Right ventricle myocardium inferior (tissue), 1 donor: Measurements from ENCODE around the gene PBRM1. TPM values are rescaled to one million over a fixed set of nuclear protein-coding genes. Genes with fewer than 3 reads are reported as not detected.
"Not testable (repeated sequence)": the region's sequence is repeated elsewhere in the genome, so short reads cannot be mapped to it uniquely, and the experiment has no call there.

Source experiments
- ATAC-seq: fragments of 200-7000 bp; cut with Tn5 transposase; one replicate; pipeline ENCODE4 v1.9.1; 2020; ENCODE audit warnings: mild to moderate bottlenecking, moderate library complexity
- DNase-seq: peaks from one replicate; pipeline ENCODE4 v3.0.0; 2021; ENCODE audit errors: missing footprints
- intact Hi-C: fragments of 100-400 bp; cut with DNase I; formaldehyde crosslinking; loops from one replicate; pipeline ENCODE4 v1.11.0; 2022
- total RNA-seq: library from RNA; stranded (reverse); fragmentation: NEBNext Ultra II Directional; extraction: Animal tissue kit (Norgen Biotek cat#: 25700); gene quantifications from one replicate; pipeline ENCODE4 v1.2.1, GENCODE V29; 2021
- donor health status: DM: no; HTN: yes; CAD: no; lungs with severe emphysema.

PBRM1 gene
- total RNA-seq, 1 donor from 2014 or later, result 45.3 TPM

DNA sequence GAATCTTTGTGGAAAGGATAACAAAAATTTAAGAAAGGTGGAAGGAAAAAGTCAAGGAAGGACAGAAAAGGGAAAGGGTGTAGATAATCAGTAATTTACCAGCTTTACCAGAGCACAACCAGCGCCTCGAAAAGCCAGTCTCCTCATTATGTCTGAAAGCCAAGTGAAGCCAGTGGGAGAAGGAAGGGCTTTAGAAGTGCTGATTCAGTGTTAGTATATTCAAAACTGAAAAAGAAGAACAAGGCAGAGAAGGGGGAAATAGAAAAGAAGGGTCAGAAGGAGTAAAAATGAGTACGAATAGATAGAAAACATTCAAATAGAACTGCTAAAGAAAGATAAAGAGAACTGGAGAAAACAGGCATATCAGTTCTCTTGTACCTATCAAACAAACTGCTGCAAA lies 4.1 kb downstream of the PBRM1 start:
- intact Hi-C loops, result loop anchor here (5.0 kb wide), 1 partner anchor 209 kb away; no protein-coding TSS in a partner anchor
- no peak for DNase-seq
- no peak for ATAC-seq

DNA sequence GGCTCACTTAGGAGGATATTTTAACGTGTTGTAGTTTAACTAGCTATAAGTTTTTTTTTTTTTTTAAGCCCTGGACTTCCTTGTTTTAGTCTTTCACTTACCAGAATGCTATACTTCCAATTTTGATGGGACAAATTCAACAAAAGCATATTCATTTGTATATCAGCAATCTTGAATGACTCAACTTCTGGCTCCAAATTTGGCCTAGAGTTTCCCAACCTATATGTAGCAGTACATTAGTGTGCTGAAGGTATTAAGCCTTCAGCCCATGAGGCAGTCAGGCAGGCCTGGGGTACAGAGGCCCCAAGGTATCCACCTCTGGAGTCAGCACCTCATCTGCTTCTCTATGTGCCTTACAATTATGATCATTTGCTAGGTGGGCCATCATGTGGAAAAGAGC lies 5.9 kb downstream of the PBRM1 start:
- intact Hi-C loops, result loop anchor here (5.0 kb wide), 1 partner anchor 208 kb away; no protein-coding TSS in a partner anchor
- DNase-seq (no peak), ATAC-seq (no peak)

DNA sequence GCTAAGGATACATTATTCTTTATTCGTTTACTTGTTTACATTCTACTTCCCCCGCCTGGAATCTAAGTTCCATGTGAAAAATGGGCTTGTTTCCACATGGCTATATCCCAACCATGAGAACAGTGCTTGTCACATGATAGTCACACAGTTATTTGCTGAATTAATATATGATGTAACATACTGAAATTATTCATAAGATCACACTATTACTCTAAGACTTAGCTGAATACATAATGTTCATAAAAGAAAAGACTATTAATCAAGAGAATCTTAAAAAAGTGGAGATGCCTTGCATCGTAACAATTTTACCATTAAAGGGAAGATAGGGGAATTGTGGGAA lies 6.5 kb downstream of the PBRM1 start:
- no peak for ATAC-seq
- intact Hi-C loops, result no loop called here
- DNase-seq, result no peak

DNA sequence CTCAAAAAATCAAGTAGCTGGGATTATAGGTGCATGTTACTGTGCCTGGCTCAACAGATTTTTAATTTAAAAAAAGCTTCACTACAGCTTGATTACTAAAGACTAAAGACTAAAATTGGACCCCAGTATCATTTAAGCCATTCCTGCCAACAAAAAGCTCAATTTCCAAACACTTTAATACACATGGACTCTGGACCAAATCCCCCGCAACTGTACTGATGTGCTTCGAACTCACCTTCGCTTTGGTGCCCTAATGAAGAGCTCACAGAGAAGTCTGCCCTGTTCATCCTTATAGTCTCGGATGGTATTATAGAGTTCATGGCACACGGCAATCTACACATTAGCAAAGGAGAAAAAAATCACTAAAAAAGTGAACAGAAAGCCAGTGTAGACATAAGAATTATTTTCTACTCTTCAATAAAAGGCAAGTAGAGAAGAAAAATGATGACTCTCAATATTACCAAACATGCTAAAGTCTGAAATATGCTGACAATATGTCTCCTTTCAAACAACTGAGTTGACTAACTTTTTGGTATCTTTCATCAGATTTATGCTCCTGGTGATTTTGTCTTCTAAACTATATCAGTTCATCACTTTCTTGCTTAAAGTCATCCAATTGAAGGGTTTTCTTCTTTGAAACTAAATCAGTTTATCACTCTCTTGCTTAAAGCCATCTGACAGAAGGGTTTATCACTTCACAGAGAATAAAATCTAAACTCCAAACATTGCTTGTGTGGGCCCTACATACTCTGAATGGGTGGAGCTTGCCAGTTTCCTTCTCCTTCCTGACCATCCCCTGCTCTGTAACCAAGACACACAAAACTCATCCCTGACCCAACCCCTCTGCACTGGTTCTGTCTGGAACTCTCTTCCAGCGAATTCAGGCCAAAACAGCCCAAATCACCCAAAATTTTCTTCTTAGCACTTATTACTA lies 7.2 kb downstream of the PBRM1 start:
- no peak for DNase-seq
- ATAC-seq, result no peak
- intact Hi-C loops, result no loop called here

DNA sequence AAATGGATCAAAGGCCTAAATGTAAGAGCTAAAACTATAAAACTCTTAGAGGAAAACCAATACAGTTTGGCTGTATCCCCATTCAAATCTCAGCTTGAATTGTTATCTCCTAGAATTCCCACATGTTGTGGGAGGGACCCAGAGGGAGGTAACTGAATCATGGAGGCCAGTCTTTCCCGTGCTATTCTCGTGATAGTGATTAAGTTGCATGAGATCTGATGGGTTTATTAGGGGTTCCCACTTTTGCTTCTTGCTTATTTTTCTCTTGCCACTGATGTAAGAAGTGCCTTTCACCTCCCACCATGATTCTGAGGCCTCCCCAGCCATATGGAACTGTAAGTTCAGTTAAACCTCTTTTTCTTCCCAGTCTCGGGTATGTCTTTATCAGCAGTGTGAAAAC lies 9.5 kb downstream of the PBRM1 start:
- intact Hi-C loops, DNase-seq, ATAC-seq: not testable (repeated sequence)

DNA sequence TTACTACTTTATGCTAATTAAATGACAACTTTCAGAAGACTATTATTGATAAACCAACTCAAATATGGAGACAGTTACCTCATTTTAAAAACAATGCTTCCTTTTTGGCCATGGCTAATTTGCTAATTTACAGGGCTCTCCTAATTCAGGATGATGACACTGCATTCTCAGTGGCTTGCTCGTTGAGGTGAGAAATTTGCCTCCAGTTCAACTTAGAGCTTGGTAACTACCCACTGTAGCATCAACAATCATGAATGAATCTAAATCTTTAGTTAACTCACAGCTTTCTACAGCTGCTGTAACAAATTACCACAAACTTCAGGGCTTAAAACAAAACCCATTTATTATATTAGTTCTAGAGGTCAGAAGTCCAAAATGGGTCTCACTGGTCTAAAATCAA lies 14.0 kb downstream of the PBRM1 start:
- ATAC-seq, result no peak
- DNase-seq, result no peak
- intact Hi-C loops, result no loop called here

DNA sequence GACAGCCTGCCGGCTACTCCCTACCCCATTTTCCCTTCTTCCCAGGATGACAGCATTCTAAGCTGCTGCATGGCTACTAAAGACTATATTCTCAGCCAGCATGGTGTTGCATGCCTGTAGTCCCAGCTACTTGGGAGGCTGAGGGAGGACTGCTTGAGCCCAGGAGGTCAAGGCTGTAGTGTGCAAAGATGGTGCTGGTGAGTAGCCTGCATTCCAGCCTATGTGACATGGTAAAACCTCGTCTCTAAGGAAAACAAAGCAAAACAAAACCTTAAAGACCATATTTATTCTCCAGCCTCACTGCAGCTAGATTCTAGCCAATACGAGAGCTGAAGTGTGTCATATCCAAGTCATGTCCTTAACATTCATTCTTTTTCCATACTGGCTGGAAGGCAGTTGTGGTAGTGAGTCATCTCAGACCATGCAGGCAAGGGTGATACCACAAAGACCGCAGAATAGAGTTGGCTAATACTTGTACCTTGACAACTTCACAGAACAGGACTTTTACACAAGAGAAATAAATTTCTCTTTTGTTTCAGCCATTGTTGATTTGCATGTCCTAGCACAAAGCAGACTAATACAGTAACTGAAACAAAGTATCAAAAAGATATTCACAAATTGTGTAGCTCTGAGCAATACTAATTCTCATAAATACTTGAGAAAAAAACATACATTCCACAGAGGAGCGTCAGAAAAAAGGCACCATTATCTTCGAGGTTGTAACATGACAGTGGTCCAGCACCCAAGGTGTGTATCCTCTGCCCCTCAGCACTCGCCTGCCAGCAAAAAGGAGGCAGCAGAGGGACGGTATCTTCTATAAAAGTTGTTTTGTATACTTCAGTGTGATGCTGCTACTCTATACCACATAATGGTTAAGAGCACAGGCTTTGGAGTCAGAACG lies 14.8 kb downstream of the PBRM1 start:
- ATAC-seq (peak; percentile 70), DNase-seq (no peak)
- intact Hi-C loops, result no loop called here

DNA sequence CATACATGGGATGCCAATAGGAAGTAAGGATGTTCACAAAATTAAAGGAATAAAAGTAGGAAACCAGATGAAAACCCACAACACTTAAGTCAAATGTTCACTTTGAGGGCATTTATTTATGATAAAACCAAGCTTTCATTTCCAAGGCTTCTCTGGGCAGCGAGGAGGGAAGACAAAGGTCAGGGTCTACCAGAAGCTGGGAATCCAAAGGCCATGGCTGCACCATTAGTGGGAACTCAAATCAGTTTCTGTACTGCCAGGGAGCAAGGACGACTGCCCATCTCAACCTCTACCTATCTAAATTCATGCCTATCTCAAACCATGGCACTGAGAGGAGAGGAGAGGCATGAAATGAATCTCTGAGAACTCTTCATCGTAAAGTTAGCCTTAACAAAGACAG lies 22.6 kb downstream of the PBRM1 start:
- no peak for ATAC-seq
- no peak for DNase-seq
- intact Hi-C loops, result no loop called here

DNA sequence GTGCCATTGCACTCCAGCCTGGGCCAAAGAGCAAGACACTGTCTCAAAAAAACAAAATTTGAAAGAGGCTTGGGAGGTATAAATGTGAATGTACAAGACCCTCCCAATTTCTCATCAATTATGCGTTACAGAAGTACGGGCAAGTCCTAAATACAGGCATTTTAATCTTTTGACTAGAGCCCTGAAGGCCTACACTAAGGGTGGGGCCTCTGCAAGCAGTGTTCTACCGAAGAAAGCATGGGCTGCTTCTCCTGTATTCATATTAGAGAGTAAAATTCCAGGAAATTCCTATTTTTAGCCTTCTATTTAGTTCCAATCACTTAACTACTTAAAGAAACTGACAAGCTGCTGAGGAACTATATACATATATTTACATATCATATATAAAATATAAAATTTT lies 25.7 kb downstream of the PBRM1 start:
- intact Hi-C loops, result no loop called here
- ATAC-seq (no peak), DNase-seq (no peak)

DNA sequence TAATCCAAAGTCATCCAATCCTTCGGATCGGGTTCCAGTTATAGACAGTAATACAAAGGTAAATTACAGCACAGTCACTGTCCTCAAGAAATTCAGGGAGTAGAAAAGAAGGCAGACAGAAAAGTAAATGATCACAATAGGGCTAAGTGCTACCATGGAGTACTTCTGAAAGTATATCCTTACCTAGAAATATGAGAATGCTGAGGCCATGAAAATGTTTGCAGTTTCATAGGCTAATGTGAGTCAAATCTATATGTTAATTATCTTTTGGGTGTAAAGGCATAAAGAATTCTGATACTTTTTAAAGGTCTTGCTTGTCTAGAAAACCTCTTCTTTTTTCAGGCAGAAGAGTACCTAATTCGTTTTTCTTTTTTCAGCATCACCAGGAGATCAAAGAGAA lies 29.8 kb downstream of the PBRM1 start:
- ATAC-seq (no peak), DNase-seq (no peak)
- intact Hi-C loops, result no loop called here

DNA sequence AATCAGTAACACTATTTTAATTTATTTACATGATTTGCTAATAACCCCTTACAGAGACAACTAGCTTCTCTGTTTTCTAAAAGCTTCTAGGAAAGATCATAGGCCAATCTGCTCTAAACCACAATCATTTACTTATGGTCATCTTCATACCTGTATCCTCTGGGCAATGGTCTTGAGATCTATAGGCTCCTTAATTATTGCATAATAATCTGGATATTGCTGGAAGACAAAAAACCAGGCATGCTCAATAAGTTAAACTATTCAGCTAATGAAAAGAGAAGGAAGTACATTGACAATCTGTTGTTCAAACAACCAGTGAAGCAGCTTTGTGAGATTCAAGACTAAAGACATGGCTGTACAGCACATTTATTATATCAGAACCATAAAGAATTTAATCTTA lies 34.1 kb downstream of the PBRM1 start:
- ATAC-seq, result no peak
- intact Hi-C loops, result no loop called here
- DNase-seq, result no peak

DNA sequence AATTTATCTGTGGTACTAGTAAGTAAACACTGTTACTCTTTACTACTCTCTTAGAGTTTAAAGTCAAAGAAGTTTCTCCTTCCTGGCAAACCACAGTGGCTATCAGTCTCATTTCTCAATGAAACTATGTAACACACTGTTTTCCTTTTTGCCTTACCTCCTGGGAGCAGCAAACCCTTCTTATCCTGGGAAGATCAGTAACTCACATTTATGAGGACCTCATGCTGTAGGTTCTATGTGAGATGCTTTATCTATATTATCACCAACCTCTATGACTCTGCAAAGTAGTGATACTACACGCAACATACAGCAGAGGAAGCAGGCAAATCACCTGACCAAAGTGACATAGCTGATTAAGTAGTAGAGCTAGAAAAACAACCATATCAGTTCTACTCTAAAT lies 35.3 kb downstream of the PBRM1 start:
- DNase-seq (no peak), ATAC-seq (no peak)
- intact Hi-C loops, result no loop called here

DNA sequence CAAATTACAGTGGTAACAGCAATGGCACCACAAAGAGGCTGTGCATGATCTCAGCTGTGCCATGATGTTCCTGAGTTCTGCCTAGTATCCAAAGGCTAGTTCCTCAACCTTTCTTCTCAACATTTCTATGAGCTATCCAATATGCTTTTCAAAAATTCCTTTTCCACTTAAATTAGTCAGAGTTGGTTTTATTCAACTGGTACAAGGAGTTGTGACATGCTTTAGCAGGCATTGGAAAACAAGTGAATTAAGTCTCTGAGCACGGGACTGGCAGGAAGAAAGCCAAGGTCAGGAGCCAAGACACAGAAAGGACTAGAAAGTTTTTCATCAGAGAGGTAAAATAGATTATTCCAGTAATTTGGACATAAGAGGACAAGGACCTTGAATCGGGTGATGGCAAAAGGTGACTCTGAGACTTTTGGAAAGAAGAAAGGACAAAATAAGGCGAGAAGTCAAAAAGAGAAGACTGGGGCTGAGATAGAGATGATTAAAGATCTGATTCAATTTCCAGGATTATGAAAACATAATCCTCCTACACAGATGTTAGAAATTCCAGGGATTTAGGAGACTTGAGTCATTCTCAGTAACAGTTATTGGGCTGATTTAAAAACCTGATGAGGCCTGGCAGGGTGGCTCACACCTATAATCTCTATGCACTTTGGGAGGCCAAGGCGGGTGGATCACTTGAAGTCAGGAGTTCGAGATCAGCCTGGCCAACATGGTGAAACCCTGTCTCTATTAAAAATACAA lies 36.1 kb downstream of the PBRM1 start:
- intact Hi-C loops, result no loop called here
- ATAC-seq (no peak), DNase-seq (no peak)

DNA sequence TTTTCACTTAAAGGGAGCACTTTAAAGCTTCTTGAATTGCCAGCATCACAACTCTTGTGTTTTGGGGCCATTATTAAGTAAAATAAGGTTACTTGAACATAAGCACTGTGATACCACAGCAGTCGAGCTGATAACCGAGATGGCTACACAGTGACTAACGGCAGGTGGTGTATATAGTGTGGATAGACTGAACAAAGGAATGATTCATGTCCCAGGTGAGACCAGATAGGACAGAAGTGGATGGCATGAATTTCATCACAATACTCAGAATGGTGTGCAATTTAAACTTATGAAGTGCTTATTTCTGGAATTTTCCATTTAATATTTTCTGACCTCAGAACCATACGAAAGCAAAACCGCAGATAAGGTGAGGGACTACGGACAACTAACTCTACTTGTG lies 40.2 kb downstream of the PBRM1 start:
- intact Hi-C loops, result no loop called here
- ATAC-seq (no peak), DNase-seq (no peak)

DNA sequence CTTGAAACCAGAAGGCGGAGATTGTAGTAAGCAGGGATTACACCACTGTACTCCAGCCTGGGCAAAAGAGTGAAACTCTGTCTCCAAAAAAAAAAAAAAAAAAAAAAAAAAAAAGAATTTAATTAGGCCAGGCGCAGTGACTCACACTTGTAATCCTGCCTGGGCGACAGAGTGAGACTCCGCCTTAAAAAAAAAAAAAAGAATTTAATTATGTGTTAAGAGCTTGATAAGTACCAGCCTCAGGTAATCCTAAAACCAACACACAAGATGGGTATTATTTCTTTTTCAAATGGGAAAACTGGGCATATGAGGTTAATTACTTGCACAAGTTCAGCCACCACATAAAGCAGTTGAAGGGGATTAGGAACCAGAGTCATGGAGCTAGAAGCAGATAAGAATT lies 49.0 kb downstream of the PBRM1 start:
- ATAC-seq, result no peak
- intact Hi-C loops, result no loop called here
- DNase-seq, result no peak

DNA sequence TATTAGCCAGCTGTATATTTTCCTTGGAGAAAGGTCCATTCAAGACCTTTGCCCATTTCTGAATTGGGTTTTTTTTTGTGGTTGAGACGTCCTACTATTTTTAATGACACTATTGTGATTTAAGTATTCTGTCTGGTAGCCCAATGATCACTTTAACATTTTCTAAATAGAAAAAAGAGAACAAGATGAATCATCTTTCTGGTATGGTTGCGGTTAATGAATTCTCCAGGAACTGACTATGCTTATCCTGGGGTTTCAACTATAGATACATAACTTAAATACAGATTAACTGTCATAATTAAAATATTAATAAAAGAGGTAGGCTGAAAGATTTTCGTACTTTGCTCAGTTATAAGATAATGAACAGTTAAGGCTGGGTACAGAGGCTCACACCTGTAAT lies 51.9 kb downstream of the PBRM1 start:
- no peak for DNase-seq
- intact Hi-C loops, result no loop called here
- ATAC-seq, result no peak

DNA sequence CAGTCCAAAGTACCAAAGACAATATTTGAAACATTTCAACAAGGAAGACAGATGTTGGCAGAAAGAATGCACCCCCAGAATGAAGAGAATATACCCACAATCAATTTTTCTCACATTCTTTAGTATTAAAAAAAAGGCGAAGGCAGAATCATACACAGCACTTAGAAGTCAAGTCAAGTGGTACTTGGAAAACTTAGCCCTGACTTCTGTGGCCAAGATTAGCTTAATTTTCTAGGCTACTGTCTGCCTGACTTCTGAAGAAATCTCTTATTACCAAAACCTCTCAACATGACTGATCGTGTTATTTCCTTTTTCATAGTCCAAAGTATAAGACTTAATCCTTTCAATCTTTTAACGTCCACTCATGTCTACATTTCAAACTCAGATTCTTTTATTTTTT lies 60.7 kb downstream of the PBRM1 start:
- intact Hi-C loops, result loop anchor here (10.0 kb wide), 1 partner anchor 70 kb away; no protein-coding TSS in a partner anchor
- DNase-seq (no peak), ATAC-seq (no peak)

DNA sequence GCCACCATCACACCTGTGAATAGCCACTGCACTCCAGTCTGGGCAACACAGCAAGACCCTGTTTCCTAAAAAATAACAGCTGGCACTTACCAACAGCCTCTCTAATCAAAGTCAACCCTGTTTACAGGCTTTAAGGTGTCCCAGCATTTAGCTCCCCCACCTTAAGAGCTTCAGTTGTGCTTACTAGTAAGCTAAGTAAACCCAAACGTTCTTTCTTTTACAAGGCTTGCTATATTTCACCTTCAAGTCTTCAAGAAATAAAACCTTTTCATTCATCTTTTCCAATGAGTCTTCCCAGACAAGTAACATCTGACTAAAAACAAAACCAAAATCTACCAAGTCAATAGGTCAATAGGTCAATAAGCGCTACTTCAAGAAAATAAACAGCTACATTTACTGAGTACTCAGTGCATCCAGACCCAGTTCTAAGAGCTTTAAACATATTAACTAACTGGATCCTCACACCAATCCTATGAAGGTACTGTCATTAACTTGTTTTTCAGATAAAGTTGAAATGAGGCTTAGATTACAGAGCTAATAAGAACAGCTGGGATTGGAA lies 62.4 kb downstream of the PBRM1 start:
- no peak for DNase-seq
- no peak for ATAC-seq
- intact Hi-C loops, result loop anchor here (10.0 kb wide), 1 partner anchor 71 kb away; no protein-coding TSS in a partner anchor

DNA sequence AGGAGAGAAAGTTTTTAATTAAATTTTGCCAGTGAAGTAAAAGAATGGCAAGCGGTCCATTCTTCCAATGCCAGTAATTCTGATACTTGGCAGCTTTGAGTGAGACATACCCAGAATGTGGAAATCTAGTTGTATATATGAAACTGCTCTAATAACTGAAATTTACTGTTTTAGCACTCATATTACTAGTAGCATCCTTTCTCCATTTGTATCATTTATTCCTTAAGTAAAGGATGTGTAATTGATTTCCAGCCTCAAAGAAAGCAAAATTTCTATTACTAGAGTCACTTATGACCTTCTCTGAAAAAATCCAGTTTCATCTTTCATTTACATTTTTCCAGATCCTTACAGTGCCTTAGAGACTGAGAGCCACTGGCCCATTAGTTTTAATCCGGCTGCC lies 65.1 kb downstream of the PBRM1 start:
- intact Hi-C loops, result loop anchor here (10.0 kb wide), 1 partner anchor 74 kb away; no protein-coding TSS in a partner anchor
- DNase-seq (no peak), ATAC-seq (no peak)
